Measurements from ENCODE around the gene IL2RA. TPM values are rescaled to one million over a fixed set of nuclear protein-coding genes. Genes with fewer than 3 reads are reported as not detected.

IL2RA gene
- total RNA-seq, 2 donors from 2014 or later: 1.7 to 2.4 TPM

DNA sequence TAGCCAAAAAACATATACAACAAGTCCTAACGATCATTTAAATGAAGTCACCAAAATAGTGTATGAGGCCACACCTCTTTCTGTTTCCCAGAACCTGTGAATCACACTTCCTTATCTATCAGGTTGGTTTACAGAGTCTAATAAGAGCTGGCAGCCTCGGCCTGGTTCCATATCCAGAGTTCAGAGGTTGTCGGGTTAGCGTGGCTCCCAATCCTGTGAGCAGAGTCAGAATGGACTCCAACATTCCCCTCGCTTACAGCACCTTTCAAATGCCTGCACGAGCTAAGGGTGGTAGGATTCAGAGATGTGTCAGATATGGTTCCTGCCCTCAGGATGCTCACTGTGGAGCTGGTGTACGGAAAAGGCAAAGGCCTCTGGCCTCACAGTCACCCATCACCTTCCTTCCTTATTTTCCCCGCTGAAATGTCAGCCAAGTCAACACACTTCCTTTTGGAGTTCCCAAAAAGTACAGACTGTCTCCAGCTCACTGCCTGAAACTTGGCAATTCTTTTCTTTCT, 90.8 kb downstream of the IL2RA start:
- no peak for TF ChIP-seq CTCF (IDR thresholded peaks at IDR 0.05)
- H3K36me3 ChIP-seq: no peaks in the 10 kb centered on the region
- H3K9me3 ChIP-seq: no peaks in the 10 kb centered on the region
- no peaks in the 10 kb centered on the region for H3K27me3 ChIP-seq
- peak overlapping the region; percentile 82 for H3K27ac ChIP-seq
- peak; percentile 84 for DNase-seq
- peak overlapping the region in 1 of 2 donors; percentile 12 for H3K9ac ChIP-seq (ENCODE audit: low read depth in 2 of 2, low read length in 2 of 2)
- intact Hi-C loops (cut with DNase I): no loop called here
- H3K4me1 ChIP-seq: peaks cover 16% of the 10 kb centered on the region
- no peak overlapping the region for H3K4me3 ChIP-seq

GRCh38 chr10:5970527-5970926, 91.6 kb downstream of the IL2RA start:
- no peaks in the 10 kb centered on the region for H3K9me3 ChIP-seq
- intact Hi-C loops (cut with DNase I): no loop called here
- peaks cover 16% of the 10 kb centered on the region for H3K4me1 ChIP-seq
- H3K36me3 ChIP-seq: no peaks in the 10 kb centered on the region
- H3K27ac ChIP-seq: peak overlapping the region; percentile 82
- no peak overlapping the region for H3K9ac ChIP-seq (ENCODE audit: low read depth in 2 of 2, low read length in 2 of 2)
- no peak overlapping the region for H3K4me3 ChIP-seq
- DNase-seq: peak; percentile 16
- no peaks in the 10 kb centered on the region for H3K27me3 ChIP-seq
- TF ChIP-seq CTCF (IDR thresholded peaks at IDR 0.05): no peak

- no peaks in the 10 kb centered on the region for H3K27me3 ChIP-seq
- H3K36me3 ChIP-seq: no peaks in the 10 kb centered on the region
- H3K4me1 ChIP-seq: peaks cover 20% of the 10 kb centered on the region
- intact Hi-C loops (cut with DNase I): no loop called here
- H3K27ac ChIP-seq: no peak overlapping the region
- no peaks in the 10 kb centered on the region for H3K9me3 ChIP-seq
- no peak overlapping the region for H3K9ac ChIP-seq (ENCODE audit: low read depth in 2 of 2, low read length in 2 of 2)
- DNase-seq: no peak
- TF ChIP-seq CTCF (IDR thresholded peaks at IDR 0.05): no peak
- no peak overlapping the region for H3K4me3 ChIP-seq
Observed at GRCh38 chr10:5970066-5970465, 92.1 kb downstream of the IL2RA start.

DNA sequence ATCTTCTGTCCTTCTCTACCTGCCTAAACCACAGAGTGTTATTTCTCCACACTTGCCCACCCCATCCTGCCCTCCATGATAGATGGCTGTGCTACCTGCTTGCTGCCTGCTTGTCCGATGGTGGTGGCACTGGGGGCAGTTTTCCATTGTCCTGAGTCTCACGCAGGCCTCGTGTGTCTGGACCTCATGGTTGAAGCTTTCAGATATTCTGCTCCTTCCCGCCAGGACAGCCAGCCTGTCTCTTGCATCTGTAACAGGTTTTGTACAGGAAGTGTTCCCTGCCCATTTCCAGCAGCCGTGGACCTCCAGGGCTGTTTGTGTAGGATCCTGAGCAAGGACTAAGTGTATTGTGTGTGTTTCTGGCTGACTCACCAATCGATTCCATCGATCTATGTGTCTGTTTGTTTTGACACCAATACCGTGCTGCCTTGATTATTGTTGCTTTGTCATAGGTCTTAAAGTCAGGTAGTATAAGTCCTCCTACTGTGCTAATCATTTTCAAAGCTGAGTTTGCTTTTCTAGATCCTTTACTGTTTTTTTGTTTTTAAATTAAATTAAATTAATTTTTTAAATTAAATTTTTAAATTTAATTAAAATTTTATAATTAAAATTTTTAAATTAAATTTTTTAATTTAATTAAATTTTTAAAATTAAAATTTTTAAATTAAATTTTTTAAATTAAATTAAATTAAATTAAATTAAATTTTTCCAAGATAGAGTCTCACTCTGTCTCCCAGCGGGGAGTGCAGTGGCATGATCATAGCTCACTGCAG, 93.3 kb downstream of the IL2RA start:
- Histone ChIP-seq H3K4me1 (peaks cover 12% of the 10 kb centered on the region), H3K27ac (no peak overlapping the region), H3K36me3 (no peaks in the 10 kb centered on the region), H3K9me3 (no peaks in the 10 kb centered on the region), H3K27me3 (no peaks in the 10 kb centered on the region), H3K9ac (ENCODE audit: low read depth in 2 of 2, low read length in 2 of 2) (no peak overlapping the region), H3K4me3 (no peak overlapping the region)
- intact Hi-C loops (cut with DNase I): no loop called here
- no peak for TF ChIP-seq CTCF (IDR thresholded peaks at IDR 0.05)
- DNase-seq: peak; percentile 16

- no peak for TF ChIP-seq CTCF (IDR thresholded peaks at IDR 0.05)
- no peak overlapping the region for H3K27ac ChIP-seq
- H3K36me3 ChIP-seq: no peaks in the 10 kb centered on the region
- H3K9ac ChIP-seq (ENCODE audit: low read depth in 2 of 2, low read length in 2 of 2): no peak overlapping the region
- intact Hi-C loops (cut with DNase I): no loop called here
- H3K4me3 ChIP-seq: no peak overlapping the region
- H3K9me3 ChIP-seq: no peaks in the 10 kb centered on the region
- H3K4me1 ChIP-seq: peaks cover 12% of the 10 kb centered on the region
- DNase-seq: peak; percentile 17
- H3K27me3 ChIP-seq: no peaks in the 10 kb centered on the region
Observed at GRCh38 chr10:5968037-5968680, 94.0 kb downstream of the IL2RA start.
